Karpas-422 (cell line): ENCODE measurements around the gene RANBP3. TPM values are rescaled to one million over a fixed set of nuclear protein-coding genes. Genes with fewer than 3 reads are reported as not detected.
"Not testable (repeated sequence)": the region's sequence is repeated elsewhere in the genome, so short reads cannot be mapped to it uniquely, and the experiment has no call there.

Source experiments
- DNase-seq: peaks from one replicate; pipeline ENCODE4 v3.0.0-alpha.2; 2015
- H2AFZ ChIP-seq: fragments of 200-600 bp; sonication (generic); 2 replicates; pipeline ENCODE4 v1.6.1; 2014; ENCODE audit warnings: antibody characterized with exemption, low read length, mixed read lengths
- H3K27ac ChIP-seq: fragments of 200-600 bp; sonication (generic); 2 replicates; pipeline ENCODE4 v1.5.1; 2014; ENCODE audit warnings: mild to moderate bottlenecking, low read length, moderate library complexity
- H3K27me3 ChIP-seq: fragments of 200-600 bp; sonication (generic); 2 replicates; pipeline ENCODE4 v1.6.1; 2014; ENCODE audit warnings: low read length, mixed read lengths
- H3K36me3 ChIP-seq: fragments of 200-600 bp; sonication (generic); 2 replicates; pipeline ENCODE4 v1.6.1; 2014; ENCODE audit warnings: low read length, mixed read lengths; ENCODE audit not compliant: insufficient read depth
- H3K4me1 ChIP-seq: fragments of 200-600 bp; sonication (generic); 2 replicates; pipeline ENCODE4 v1.6.1; 2014; ENCODE audit warnings: mild to moderate bottlenecking, low read length, mixed read lengths
- H3K4me2 ChIP-seq: fragments of 200-600 bp; sonication (generic); 2 replicates; pipeline ENCODE4 v1.6.1; 2014; ENCODE audit warnings: low read length, low read depth, mild to moderate bottlenecking; ENCODE audit not compliant: poor library complexity, severe bottlenecking
- H3K4me3 ChIP-seq: fragments of 200-600 bp; sonication (generic); 2 replicates; pipeline ENCODE4 v1.5.1; 2014; ENCODE audit warnings: mild to moderate bottlenecking, antibody characterized with exemption, low read length, mixed read lengths
- H3K79me2 ChIP-seq: fragments of 200-600 bp; sonication (generic); 2 replicates; pipeline ENCODE4 v1.6.1; 2014; ENCODE audit warnings: mild to moderate bottlenecking, low read length, mixed read lengths
- H3K9ac ChIP-seq: fragments of 200-600 bp; sonication (generic); 2 replicates; pipeline ENCODE4 v1.6.0; 2014; ENCODE audit warnings: low read length
- H3K9me2 ChIP-seq: fragments of 200-600 bp; sonication (generic), shearing (Covaris generic); replicated peaks from 2 replicates; pipeline ENCODE4 v1.6.0; 2014; ENCODE audit warnings: mild to moderate bottlenecking, low read length, moderate library complexity; ENCODE audit not compliant: insufficient read depth
- H3K9me3 ChIP-seq: fragments of 300-700, 200-600 bp; sonication (generic); 2 replicates; pipeline ENCODE4 v1.6.1; 2014; ENCODE audit warnings: low read length, mixed read lengths
- H4K20me1 ChIP-seq: fragments of 200-600 bp; sonication (generic); 2 replicates; pipeline ENCODE4 v1.6.1; 2014; ENCODE audit warnings: mild to moderate bottlenecking, antibody characterized with exemption, low read length, low read depth; ENCODE audit not compliant: insufficient read depth
- total RNA-seq: library from RNA; depleted of rRNA; stranded (reverse); fragments of >200 nt; shearing (Covaris generic); gene quantifications from 2 replicates; pipeline ENCODE4 v1.2.3, GENCODE V29; 2014; ENCODE audit warnings: low replicate concordance

RANBP3 gene
- total RNA-seq, 1 experiment from 2014 or later, result 34.0 TPM

- peak; percentile 58 for DNase-seq
- Histone ChIP-seq H3K36me3 (no peaks in the 10 kb centered on the region), H3K9me2 (no peaks in the 10 kb centered on the region), H3K9me3 (no peaks in the 10 kb centered on the region), H3K27ac (no peak overlapping the region), H3K4me2 (no peak overlapping the region), H3K4me3 (no peak overlapping the region), H3K27me3 (no peaks in the 10 kb centered on the region), H2AFZ (no peak overlapping the region), H3K9ac (no peak overlapping the region), H4K20me1 (peaks cover 11% of the 10 kb centered on the region; the same call in 1 of the 2 replicates), H3K4me1 (no peaks in the 10 kb centered on the region), H3K79me2 (no peaks in the 10 kb centered on the region)
Observed at GRCh38 chr19:5891938-5892771, 85.8 kb downstream of the RANBP3 start.

- no peak overlapping the region for H3K9ac ChIP-seq
- H4K20me1 ChIP-seq, result peaks cover 5% of the 10 kb centered on the region; the same call in 1 of the 2 replicates
- no peak overlapping the region for H3K27ac ChIP-seq
- H3K4me2 ChIP-seq, result no peak overlapping the region
- no peaks in the 10 kb centered on the region for H3K36me3 ChIP-seq
- H3K9me2 ChIP-seq, result no peaks in the 10 kb centered on the region
- DNase-seq, result peak; percentile 43
- H3K4me3 ChIP-seq, result no peak overlapping the region
- H2AFZ ChIP-seq, result no peak overlapping the region
- no peaks in the 10 kb centered on the region for H3K9me3 ChIP-seq
- H3K27me3 ChIP-seq, result no peaks in the 10 kb centered on the region
- H3K79me2 ChIP-seq, result no peaks in the 10 kb centered on the region
- H3K4me1 ChIP-seq, result no peaks in the 10 kb centered on the region
Observed at GRCh38 chr19:5891572-5891937, 86.4 kb downstream of the RANBP3 start.

- Histone ChIP-seq H3K9me3 (no peaks in the 10 kb centered on the region), H3K4me2 (no peak overlapping the region), H4K20me1 (peaks cover 5% of the 10 kb centered on the region; the same call in 1 of the 2 replicates), H3K4me3 (no peak overlapping the region), H3K27ac (no peak overlapping the region), H3K27me3 (no peaks in the 10 kb centered on the region), H3K36me3 (no peaks in the 10 kb centered on the region), H3K4me1 (no peaks in the 10 kb centered on the region), H2AFZ (no peak overlapping the region), H3K9ac (no peak overlapping the region), H3K9me2 (no peaks in the 10 kb centered on the region), H3K79me2 (no peaks in the 10 kb centered on the region)
- DNase-seq, result peak; percentile 38
Observed at GRCh38 chr19:5890099-5890498, 87.8 kb downstream of the RANBP3 start.

- Histone ChIP-seq H3K27me3 (no peaks in the 10 kb centered on the region), H3K4me3 (no peak overlapping the region), H3K9ac (no peak overlapping the region)
Observed at GRCh38 chr19:5889288-5889971, 88.5 kb downstream of the RANBP3 start.

GRCh38 chr19:5884065-5884811 is 93.7 kb downstream of the RANBP3 start:
- not testable (repeated sequence) for H3K79me2 ChIP-seq, H2AFZ ChIP-seq, H3K4me3 ChIP-seq, H3K9me3 ChIP-seq, H3K4me1 ChIP-seq, H3K36me3 ChIP-seq, H3K4me2 ChIP-seq, H4K20me1 ChIP-seq, H3K9ac ChIP-seq, H3K27me3 ChIP-seq, H3K9me2 ChIP-seq, H3K27ac ChIP-seq
- DNase-seq, result peak; percentile 40

More at GRCh38 chr19:5889288-5889971, 88.5 kb downstream of the RANBP3 start:
- H3K36me3 ChIP-seq, result no peaks in the 10 kb centered on the region
- no peak overlapping the region for H3K27ac ChIP-seq
- no peaks in the 10 kb centered on the region for H3K4me1 ChIP-seq
- H2AFZ ChIP-seq, result no peak overlapping the region
- no peak overlapping the region for H3K4me2 ChIP-seq
- H3K9me3 ChIP-seq, result no peaks in the 10 kb centered on the region
- peak; percentile 38 for DNase-seq
- H3K79me2 ChIP-seq, result no peaks in the 10 kb centered on the region
- H4K20me1 ChIP-seq, result peaks cover 5% of the 10 kb centered on the region; the same call in 1 of the 2 replicates
- H3K9me2 ChIP-seq, result no peaks in the 10 kb centered on the region

GRCh38 chr19:5883157-5883873 is 94.6 kb downstream of the RANBP3 start:
- not testable (repeated sequence) for H3K36me3 ChIP-seq, H3K27me3 ChIP-seq

GRCh38 chr19:5882421-5882968 is 95.4 kb downstream of the RANBP3 start:
- H3K79me2 ChIP-seq, result no peaks in the 10 kb centered on the region
- no peaks in the 10 kb centered on the region for H3K27me3 ChIP-seq
- no peak overlapping the region for H3K4me3 ChIP-seq
- H3K9ac ChIP-seq, result no peak overlapping the region
- H2AFZ ChIP-seq, result no peak overlapping the region
- no peaks in the 10 kb centered on the region for H3K36me3 ChIP-seq
- no peak overlapping the region for H3K27ac ChIP-seq
- no peaks in the 10 kb centered on the region for H3K4me1 ChIP-seq
- H3K9me3 ChIP-seq, result no peaks in the 10 kb centered on the region
- peak; percentile 4 for DNase-seq
- H3K4me2 ChIP-seq, result no peak overlapping the region
- no peaks in the 10 kb centered on the region for H3K9me2 ChIP-seq
- no peaks in the 10 kb centered on the region for H4K20me1 ChIP-seq

More at GRCh38 chr19:5883157-5883873, 94.6 kb downstream of the RANBP3 start:
- not testable (repeated sequence) for H3K27ac ChIP-seq, H3K9me2 ChIP-seq, H2AFZ ChIP-seq, H3K4me1 ChIP-seq, H3K4me3 ChIP-seq, H3K4me2 ChIP-seq, H3K9ac ChIP-seq, H3K79me2 ChIP-seq, H4K20me1 ChIP-seq, H3K9me3 ChIP-seq
- peak; percentile 23 for DNase-seq
